ENCODE measurements around the gene SIX5. TPM values are rescaled to one million over a fixed set of nuclear protein-coding genes. Genes with fewer than 3 reads are reported as not detected.

SIX5 gene
- total RNA-seq, 1 experiment from 2014 or later = 9.3 TPM

GRCh38 chr19:45766869-45767346 lies 2.1 kb downstream of the SIX5 start:
- H3K4me1 ChIP-seq (ENCODE audit: insufficient read depth, low read length) = peaks cover 23% of the 10 kb centered on the region; the same call in 1 of the 2 replicates
- no peaks in the 10 kb centered on the region for H3K27me3 ChIP-seq (ENCODE audit: low read length)
- H4K20me1 ChIP-seq (ENCODE audit: low read length) = no peaks in the 10 kb centered on the region
- no peaks in the 10 kb centered on the region for H3F3A ChIP-seq (ENCODE audit: low read length, unreplicated experiment)
- CTCF ChIA-PET = interaction anchor here (1.3 kb wide), 1 partner anchor 12 kb away, joined by 4 read pairs; no protein-coding TSS in a partner anchor
- H3K27ac ChIP-seq (ENCODE audit: low read length) = peak overlapping the region; percentile 56
- TSS peak; percentile 78 for BruUV-seq (replicated peaks)
- no peaks in the 10 kb centered on the region for H3K9me2 ChIP-seq (replicated peaks; ENCODE audit: low read length)
- DNase-seq (no peak), ATAC-seq (no peak)
- H3K9me3 ChIP-seq (ENCODE audit: low read length) = no peaks in the 10 kb centered on the region
- peak overlapping the region; percentile 95 for H3K4me2 ChIP-seq (ENCODE audit: low read length)
- TF ChIP-seq EZH2 (IDR thresholded peaks at IDR 0.05; ENCODE audit: low read length, unreplicated experiment) (no peak), EZH2phosphoT487 (IDR thresholded peaks at IDR 0.05; ENCODE audit: borderline replicate concordance, low read length) (no peak), CTCF (conservative IDR thresholded peaks at IDR 0.05; ENCODE audit: low read depth, low read length) (no peak)
- intact Hi-C loops (cut with micrococcal nuclease) = no loop called here
- H3K36me3 ChIP-seq (ENCODE audit: low read depth, low read length) = no peaks in the 10 kb centered on the region
- peak overlapping the region; percentile 64 for H2AFZ ChIP-seq (ENCODE audit: low read length)
- peak overlapping the region; percentile 74 for H3K9ac ChIP-seq (ENCODE audit: low read length)
- POLR2A ChIA-PET (ENCODE audit: unreplicated experiment) = interaction anchor here (0.6 to 0.8 kb wide), 2 partner anchors 50 to 60 kb away, joined by 3 to 5 read pairs; no protein-coding TSS in a partner anchor
- H3K4me3 ChIP-seq (ENCODE audit: low read length) = peak overlapping the region; percentile 97
- H3K79me2 ChIP-seq (ENCODE audit: low read length) = no peaks in the 10 kb centered on the region

GRCh38 chr19:45766296-45766868 lies 2.7 kb downstream of the SIX5 start:
- H3K9me2 ChIP-seq (replicated peaks; ENCODE audit: low read length) = no peaks in the 10 kb centered on the region
- H3K27me3 ChIP-seq (ENCODE audit: low read length) = no peaks in the 10 kb centered on the region
- peak overlapping the region; percentile 97 for H3K4me3 ChIP-seq (ENCODE audit: low read length)
- no peak for TF ChIP-seq EZH2phosphoT487 (IDR thresholded peaks at IDR 0.05; ENCODE audit: borderline replicate concordance, low read length)
- no peak for TF ChIP-seq EZH2 (IDR thresholded peaks at IDR 0.05; ENCODE audit: low read length, unreplicated experiment)
- no peak for TF ChIP-seq CTCF (conservative IDR thresholded peaks at IDR 0.05; ENCODE audit: low read depth, low read length)
- no peaks in the 10 kb centered on the region for H3K79me2 ChIP-seq (ENCODE audit: low read length)
- CTCF ChIA-PET = no interaction called here
- peak overlapping the region; percentile 64; the same call in 1 of the 2 replicates for H2AFZ ChIP-seq (ENCODE audit: low read length)
- BruUV-seq (replicated peaks) = no TSS peak
- peak overlapping the region; percentile 74 for H3K9ac ChIP-seq (ENCODE audit: low read length)
- intact Hi-C loops (cut with micrococcal nuclease) = no loop called here
- H3F3A ChIP-seq (ENCODE audit: low read length, unreplicated experiment) = no peaks in the 10 kb centered on the region
- no peaks in the 10 kb centered on the region for H3K36me3 ChIP-seq (ENCODE audit: low read depth, low read length)
- ATAC-seq (no peak), DNase-seq (no peak)
- peaks cover 18% of the 10 kb centered on the region; the same call in 1 of the 2 replicates for H3K4me1 ChIP-seq (ENCODE audit: insufficient read depth, low read length)
- H3K9me3 ChIP-seq (ENCODE audit: low read length) = no peaks in the 10 kb centered on the region
- H3K27ac ChIP-seq (ENCODE audit: low read length) = no peak overlapping the region
- H4K20me1 ChIP-seq (ENCODE audit: low read length) = no peaks in the 10 kb centered on the region
- POLR2A ChIA-PET (ENCODE audit: unreplicated experiment) = no interaction called here
- peak overlapping the region; percentile 95 for H3K4me2 ChIP-seq (ENCODE audit: low read length)

- Histone ChIP-seq H3K9me3 (ENCODE audit: low read length) (no peaks in the 10 kb centered on the region), H3F3A (ENCODE audit: low read length, unreplicated experiment) (no peaks in the 10 kb centered on the region), H3K27me3 (ENCODE audit: low read length) (no peaks in the 10 kb centered on the region), H2AFZ (ENCODE audit: low read length) (no peak overlapping the region), H4K20me1 (ENCODE audit: low read length) (no peaks in the 10 kb centered on the region), H3K4me3 (ENCODE audit: low read length) (no peak overlapping the region), H3K27ac (ENCODE audit: low read length) (no peak overlapping the region), H3K79me2 (ENCODE audit: low read length) (no peaks in the 10 kb centered on the region), H3K9ac (ENCODE audit: low read length) (no peak overlapping the region), H3K9me2 (replicated peaks; ENCODE audit: low read length) (no peaks in the 10 kb centered on the region), H3K36me3 (ENCODE audit: low read depth, low read length) (no peaks in the 10 kb centered on the region), H3K4me1 (ENCODE audit: insufficient read depth, low read length) (peaks cover 13% of the 10 kb centered on the region; the same call in 1 of the 2 replicates), H3K4me2 (ENCODE audit: low read length) (no peak overlapping the region)
- no TSS peak for BruUV-seq (replicated peaks)
- POLR2A ChIA-PET (ENCODE audit: unreplicated experiment) = no interaction called here
- ATAC-seq (no peak), DNase-seq (no peak)
- no peak for TF ChIP-seq EZH2phosphoT487 (IDR thresholded peaks at IDR 0.05; ENCODE audit: borderline replicate concordance, low read length)
- TF ChIP-seq CTCF (conservative IDR thresholded peaks at IDR 0.05; ENCODE audit: low read depth, low read length) = no peak
- TF ChIP-seq EZH2 (IDR thresholded peaks at IDR 0.05; ENCODE audit: low read length, unreplicated experiment) = no peak
- CTCF ChIA-PET = no interaction called here
- intact Hi-C loops (cut with micrococcal nuclease) = no loop called here
Measured at GRCh38 chr19:45765702-45766295, 3.3 kb downstream of the SIX5 start.
